ENCODE data around the gene KLHL3.

The KLHL3 gene

DNA sequence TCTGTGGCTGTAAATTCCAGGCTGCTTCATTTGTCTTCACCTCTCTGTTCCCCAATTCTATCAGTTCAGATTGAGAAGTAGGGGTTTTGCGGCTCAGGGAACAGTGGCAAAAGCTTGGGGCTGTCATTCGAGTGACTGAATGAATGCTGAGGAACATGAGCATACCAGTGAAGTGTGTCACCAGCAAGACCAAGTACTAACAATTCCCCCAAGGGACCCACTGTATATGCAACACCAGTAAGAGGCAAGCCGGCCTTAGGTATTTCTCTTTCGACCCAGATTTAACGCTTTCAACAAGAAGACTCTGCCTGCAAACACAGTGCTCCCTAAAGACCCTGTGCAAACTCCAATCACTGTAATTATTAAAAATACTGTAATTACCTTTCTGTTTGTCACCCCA, 25.8 kb downstream of the KLHL3 start:
- Histone ChIP-seq H2AFZ (ENCODE audit: low read length, unreplicated experiment) (no peak overlapping the region), H3K27ac (ENCODE audit: low read depth, low read length) (no peak overlapping the region), H3K36me3 (ENCODE audit: insufficient read depth, low read length) (no peaks in the 10 kb centered on the region), H3K79me2 (ENCODE audit: control insufficient read depth, insufficient read depth, low read length, unreplicated experiment) (no peaks in the 10 kb centered on the region), H3K4me1 (ENCODE audit: control insufficient read depth, insufficient read depth, low read length, unreplicated experiment) (peaks cover 22% of the 10 kb centered on the region), H3K4me3 (ENCODE audit: low read depth, low read length) (no peak overlapping the region), H3K27me3 (ENCODE audit: insufficient read depth, low read length) (no peaks in the 10 kb centered on the region)

DNA sequence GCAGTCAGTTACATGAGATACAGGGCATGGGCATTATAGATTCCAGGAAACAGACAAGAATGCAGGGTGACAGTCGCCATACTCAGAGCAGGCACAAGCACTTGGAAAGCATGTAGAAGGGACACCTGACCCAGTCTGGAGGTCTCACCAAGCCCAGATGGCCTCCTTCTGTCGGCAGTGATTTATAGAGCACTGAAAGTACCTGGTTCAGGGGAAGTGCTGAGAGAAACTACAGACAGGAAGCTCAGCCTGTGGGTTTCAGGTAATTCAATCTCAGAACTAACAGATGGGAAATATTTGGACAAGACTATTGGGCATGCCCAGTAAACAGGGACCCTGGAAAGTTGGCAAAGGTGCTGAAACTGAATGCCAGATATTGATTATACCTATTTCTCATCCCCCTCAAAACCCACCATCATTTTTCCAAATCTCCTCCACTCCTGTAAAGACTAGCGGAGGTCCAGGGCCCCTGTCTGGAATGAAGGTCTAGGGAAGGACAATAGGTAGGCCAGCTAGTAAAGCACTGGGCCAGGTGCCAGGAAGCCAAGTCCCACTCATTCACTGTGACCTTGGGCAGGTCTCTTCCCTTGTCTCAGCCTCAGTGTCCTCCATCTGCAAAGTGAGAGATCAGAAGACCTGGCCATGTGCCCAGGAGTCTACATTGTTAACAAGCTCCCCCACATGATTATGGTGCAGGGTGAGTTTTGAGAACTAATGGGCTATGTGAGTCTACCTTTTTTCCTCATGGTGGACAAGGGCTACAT, 26.9 kb downstream of the KLHL3 start:
- Histone ChIP-seq H3K27me3 (ENCODE audit: insufficient read depth, low read length) (no peaks in the 10 kb centered on the region), H2AFZ (ENCODE audit: low read length, unreplicated experiment) (no peak overlapping the region), H3K4me1 (ENCODE audit: control insufficient read depth, insufficient read depth, low read length, unreplicated experiment) (peaks cover 22% of the 10 kb centered on the region), H3K27ac (ENCODE audit: low read depth, low read length) (no peak overlapping the region), H3K4me3 (ENCODE audit: low read depth, low read length) (no peak overlapping the region), H3K36me3 (ENCODE audit: insufficient read depth, low read length) (no peaks in the 10 kb centered on the region), H3K79me2 (ENCODE audit: control insufficient read depth, insufficient read depth, low read length, unreplicated experiment) (no peaks in the 10 kb centered on the region)

DNA sequence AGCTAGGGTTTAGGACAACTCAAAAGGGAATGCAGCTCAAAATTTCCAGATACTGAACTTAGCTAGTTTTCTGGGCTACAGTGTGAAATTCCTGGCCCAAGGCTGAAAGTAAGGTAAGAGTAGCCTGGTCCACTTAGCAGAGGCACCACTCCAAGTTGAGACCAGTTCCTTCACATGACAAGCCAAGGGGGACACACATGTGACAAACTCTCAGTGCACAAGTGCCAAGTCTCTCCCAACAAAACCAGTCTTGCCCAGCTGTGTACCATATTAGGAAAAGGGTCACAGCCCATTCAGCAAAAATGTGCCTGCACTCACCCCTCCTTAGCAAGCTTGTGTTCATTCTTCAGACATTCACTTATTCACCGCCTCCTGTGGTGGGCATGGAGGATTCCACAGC, 27.8 kb downstream of the KLHL3 start:
- no peaks in the 10 kb centered on the region for H3K79me2 ChIP-seq (ENCODE audit: control insufficient read depth, insufficient read depth, low read length, unreplicated experiment)
- H3K36me3 ChIP-seq (ENCODE audit: insufficient read depth, low read length) = no peaks in the 10 kb centered on the region
- H3K27me3 ChIP-seq (ENCODE audit: insufficient read depth, low read length) = no peaks in the 10 kb centered on the region
- H3K27ac ChIP-seq (ENCODE audit: low read depth, low read length) = no peak overlapping the region
- no peak overlapping the region for H3K4me3 ChIP-seq (ENCODE audit: low read depth, low read length)
- H2AFZ ChIP-seq (ENCODE audit: low read length, unreplicated experiment) = no peak overlapping the region
- peaks cover 22% of the 10 kb centered on the region for H3K4me1 ChIP-seq (ENCODE audit: control insufficient read depth, insufficient read depth, low read length, unreplicated experiment)

DNA sequence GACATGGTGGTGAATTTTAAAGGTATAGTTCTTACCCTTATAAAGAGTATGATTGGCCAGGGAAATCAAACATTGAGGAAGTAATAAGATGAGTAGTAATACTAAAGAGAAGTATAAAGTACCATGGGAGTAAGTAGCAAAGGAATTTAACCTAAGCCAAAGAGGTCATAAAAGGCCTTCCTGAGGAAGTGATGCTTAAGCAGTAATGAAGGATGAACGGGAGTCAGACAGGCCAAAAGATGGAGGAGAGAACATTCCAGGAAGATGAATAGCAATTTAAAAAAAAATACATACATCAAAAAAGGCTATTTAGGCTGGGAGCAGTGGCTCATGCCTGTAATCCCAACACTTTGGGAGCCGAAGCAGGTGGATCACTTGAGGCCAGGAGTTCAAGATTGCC, 29.0 kb downstream of the KLHL3 start:
- Histone ChIP-seq H3K27ac (ENCODE audit: low read depth, low read length) (no peak overlapping the region), H3K4me1 (ENCODE audit: control insufficient read depth, insufficient read depth, low read length, unreplicated experiment) (peaks cover 22% of the 10 kb centered on the region), H2AFZ (ENCODE audit: low read length, unreplicated experiment) (no peak overlapping the region), H3K36me3 (ENCODE audit: insufficient read depth, low read length) (no peaks in the 10 kb centered on the region), H3K4me3 (ENCODE audit: low read depth, low read length) (no peak overlapping the region), H3K79me2 (ENCODE audit: control insufficient read depth, insufficient read depth, low read length, unreplicated experiment) (no peaks in the 10 kb centered on the region), H3K27me3 (ENCODE audit: insufficient read depth, low read length) (no peaks in the 10 kb centered on the region)

DNA sequence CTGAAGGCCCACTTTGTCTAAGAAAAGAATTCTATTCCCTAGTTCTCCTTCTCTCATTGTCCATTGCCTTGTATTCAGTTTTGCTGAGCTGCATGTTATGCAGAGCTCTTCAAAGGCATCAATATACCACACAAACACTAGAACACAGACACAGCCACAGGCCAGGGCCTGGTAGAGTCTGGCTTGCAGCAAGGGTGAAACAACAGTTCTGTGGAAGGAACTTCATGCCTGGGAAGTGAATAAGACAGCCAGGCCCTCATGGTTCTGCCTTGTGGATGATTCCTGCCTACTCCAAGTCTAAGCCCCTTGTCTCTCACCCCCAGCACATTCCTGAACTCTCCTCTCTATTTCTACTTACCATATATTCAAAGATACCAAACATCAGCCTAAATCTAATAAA, 30.8 kb downstream of the KLHL3 start:
- Histone ChIP-seq H3K79me2 (ENCODE audit: control insufficient read depth, insufficient read depth, low read length, unreplicated experiment) (no peaks in the 10 kb centered on the region), H2AFZ (ENCODE audit: low read length, unreplicated experiment) (no peak overlapping the region), H3K27me3 (ENCODE audit: insufficient read depth, low read length) (no peaks in the 10 kb centered on the region), H3K36me3 (ENCODE audit: insufficient read depth, low read length) (no peaks in the 10 kb centered on the region), H3K4me1 (ENCODE audit: control insufficient read depth, insufficient read depth, low read length, unreplicated experiment) (peaks cover 14% of the 10 kb centered on the region), H3K27ac (ENCODE audit: low read depth, low read length) (no peak overlapping the region), H3K4me3 (ENCODE audit: low read depth, low read length) (no peak overlapping the region)

DNA sequence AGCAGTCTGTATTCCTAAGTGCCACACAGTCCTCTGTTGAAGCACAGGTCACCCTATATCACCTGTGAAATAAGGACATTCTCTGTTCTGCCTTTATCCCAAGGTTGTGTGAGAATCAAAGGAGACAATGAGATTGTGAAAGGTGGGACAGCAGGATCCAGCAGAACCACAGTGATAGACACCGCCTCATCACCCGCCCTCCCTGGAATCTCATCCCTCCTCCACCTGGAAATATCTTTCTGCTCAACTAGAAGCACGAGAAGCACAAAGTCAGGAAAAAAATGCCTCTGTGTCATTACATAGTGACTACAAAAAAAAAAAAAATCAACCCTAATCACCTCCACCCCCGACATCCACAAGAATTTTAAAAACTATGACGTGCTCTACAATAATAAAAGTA, 32.3 kb downstream of the KLHL3 start:
- H3K36me3 ChIP-seq (ENCODE audit: insufficient read depth, low read length) = no peaks in the 10 kb centered on the region
- no peaks in the 10 kb centered on the region for H3K79me2 ChIP-seq (ENCODE audit: control insufficient read depth, insufficient read depth, low read length, unreplicated experiment)
- H3K27ac ChIP-seq (ENCODE audit: low read depth, low read length) = no peak overlapping the region
- no peak overlapping the region for H3K4me3 ChIP-seq (ENCODE audit: low read depth, low read length)
- no peaks in the 10 kb centered on the region for H3K27me3 ChIP-seq (ENCODE audit: insufficient read depth, low read length)
- no peak overlapping the region for H2AFZ ChIP-seq (ENCODE audit: low read length, unreplicated experiment)
- H3K4me1 ChIP-seq (ENCODE audit: control insufficient read depth, insufficient read depth, low read length, unreplicated experiment) = peaks cover 5% of the 10 kb centered on the region

DNA sequence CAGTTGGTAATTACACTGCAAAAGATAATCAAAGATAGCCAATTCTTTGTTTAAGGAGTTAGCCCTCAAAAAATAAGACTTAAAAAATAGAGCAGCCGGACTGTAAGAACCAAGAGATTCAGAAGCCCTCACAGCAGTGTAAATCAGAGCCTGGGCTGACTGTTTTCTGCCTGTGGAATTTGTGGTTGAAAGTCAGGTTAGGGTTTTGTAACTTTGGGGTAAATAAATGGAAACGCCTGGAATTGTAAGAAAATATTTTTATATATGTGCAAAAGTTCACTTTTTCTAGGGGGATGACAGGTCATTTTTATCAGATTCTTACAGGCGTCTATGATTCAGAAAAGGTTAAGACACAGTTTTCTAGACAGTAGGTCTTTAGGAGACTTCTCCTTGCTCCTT, 35.6 kb downstream of the KLHL3 start:
- H3K4me1 ChIP-seq (ENCODE audit: control insufficient read depth, insufficient read depth, low read length, unreplicated experiment) = peaks cover 8% of the 10 kb centered on the region
- no peaks in the 10 kb centered on the region for H3K79me2 ChIP-seq (ENCODE audit: control insufficient read depth, insufficient read depth, low read length, unreplicated experiment)
- no peak overlapping the region for H2AFZ ChIP-seq (ENCODE audit: low read length, unreplicated experiment)
- no peaks in the 10 kb centered on the region for H3K27me3 ChIP-seq (ENCODE audit: insufficient read depth, low read length)
- H3K27ac ChIP-seq (ENCODE audit: low read depth, low read length) = no peak overlapping the region
- no peaks in the 10 kb centered on the region for H3K36me3 ChIP-seq (ENCODE audit: insufficient read depth, low read length)
- H3K4me3 ChIP-seq (ENCODE audit: low read depth, low read length) = no peak overlapping the region

DNA sequence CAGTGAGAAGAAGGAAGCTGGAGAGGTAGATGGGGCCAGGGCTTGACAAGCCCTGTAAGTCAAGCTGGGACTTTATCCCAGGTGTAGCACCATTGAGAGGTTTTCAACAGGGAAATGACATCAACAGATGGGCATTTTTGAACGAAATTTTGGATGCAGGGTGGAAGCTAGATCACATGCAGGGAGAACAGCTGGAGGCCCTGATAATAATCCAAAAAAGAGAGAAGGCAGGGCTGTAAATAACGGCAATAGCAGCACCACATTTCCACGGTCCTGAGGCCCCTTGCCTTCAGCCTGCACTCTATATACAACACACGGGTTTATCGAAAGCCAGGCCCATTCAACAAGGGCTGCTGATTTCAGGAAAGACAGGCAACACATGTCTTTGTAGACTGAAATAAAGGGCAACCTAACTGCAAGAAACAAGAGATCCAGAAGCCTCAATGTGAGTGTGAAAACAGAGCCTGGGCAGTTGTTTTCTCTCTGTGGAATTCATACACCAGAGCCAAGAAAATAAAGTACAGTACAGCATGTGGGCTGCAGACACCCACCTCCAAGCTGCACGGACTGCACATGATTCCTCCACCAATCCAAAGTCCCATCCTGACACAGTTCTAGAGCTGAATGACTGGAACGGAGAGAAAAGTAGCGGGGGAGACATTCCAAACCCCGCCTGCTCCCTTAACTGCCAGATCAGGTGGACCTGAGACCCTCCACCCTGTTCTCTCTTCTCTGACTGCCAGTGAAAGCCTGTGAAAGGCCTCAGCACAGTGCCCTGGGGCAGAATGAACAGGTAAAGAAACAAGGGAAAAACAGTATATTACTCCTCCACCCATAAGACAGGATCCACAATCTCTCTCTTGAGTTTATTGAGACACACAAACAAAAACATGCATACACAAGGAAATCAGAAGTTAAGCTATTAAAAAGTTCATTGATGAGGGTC, 36.3 kb downstream of the KLHL3 start:
- H3K27me3 ChIP-seq (ENCODE audit: insufficient read depth, low read length) = no peaks in the 10 kb centered on the region
- no peaks in the 10 kb centered on the region for H3K36me3 ChIP-seq (ENCODE audit: insufficient read depth, low read length)
- no peak overlapping the region for H2AFZ ChIP-seq (ENCODE audit: low read length, unreplicated experiment)
- H3K4me1 ChIP-seq (ENCODE audit: control insufficient read depth, insufficient read depth, low read length, unreplicated experiment) = peaks cover 8% of the 10 kb centered on the region
- H3K4me3 ChIP-seq (ENCODE audit: low read depth, low read length) = no peak overlapping the region
- no peaks in the 10 kb centered on the region for H3K79me2 ChIP-seq (ENCODE audit: control insufficient read depth, insufficient read depth, low read length, unreplicated experiment)
- no peak overlapping the region for H3K27ac ChIP-seq (ENCODE audit: low read depth, low read length)

DNA sequence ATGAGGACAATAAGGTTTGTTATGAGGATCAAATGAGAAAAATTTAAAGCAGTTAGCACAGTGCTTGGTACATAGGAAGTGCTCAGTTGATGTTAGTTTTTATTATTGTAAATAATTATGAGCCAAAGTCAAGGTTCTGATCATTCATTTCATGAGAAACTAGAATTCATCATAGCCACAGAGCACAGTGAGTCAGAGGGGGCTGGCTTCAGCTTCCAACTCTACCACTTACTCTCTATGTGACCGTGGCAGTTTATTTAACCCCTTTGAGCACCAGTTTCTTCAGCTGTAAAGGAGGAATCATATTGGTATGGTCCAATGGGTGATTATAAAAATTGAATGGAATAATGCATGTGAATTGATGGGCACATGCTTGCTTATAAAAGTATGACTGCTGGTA, 39.4 kb downstream of the KLHL3 start:
- no peak overlapping the region for H2AFZ ChIP-seq (ENCODE audit: low read length, unreplicated experiment)
- peaks cover 8% of the 10 kb centered on the region for H3K4me1 ChIP-seq (ENCODE audit: control insufficient read depth, insufficient read depth, low read length, unreplicated experiment)
- H3K27ac ChIP-seq (ENCODE audit: low read depth, low read length) = no peak overlapping the region
- H3K4me3 ChIP-seq (ENCODE audit: low read depth, low read length) = no peak overlapping the region
- no peaks in the 10 kb centered on the region for H3K27me3 ChIP-seq (ENCODE audit: insufficient read depth, low read length)
- H3K79me2 ChIP-seq (ENCODE audit: control insufficient read depth, insufficient read depth, low read length, unreplicated experiment) = no peaks in the 10 kb centered on the region
- H3K36me3 ChIP-seq (ENCODE audit: insufficient read depth, low read length) = no peaks in the 10 kb centered on the region

DNA sequence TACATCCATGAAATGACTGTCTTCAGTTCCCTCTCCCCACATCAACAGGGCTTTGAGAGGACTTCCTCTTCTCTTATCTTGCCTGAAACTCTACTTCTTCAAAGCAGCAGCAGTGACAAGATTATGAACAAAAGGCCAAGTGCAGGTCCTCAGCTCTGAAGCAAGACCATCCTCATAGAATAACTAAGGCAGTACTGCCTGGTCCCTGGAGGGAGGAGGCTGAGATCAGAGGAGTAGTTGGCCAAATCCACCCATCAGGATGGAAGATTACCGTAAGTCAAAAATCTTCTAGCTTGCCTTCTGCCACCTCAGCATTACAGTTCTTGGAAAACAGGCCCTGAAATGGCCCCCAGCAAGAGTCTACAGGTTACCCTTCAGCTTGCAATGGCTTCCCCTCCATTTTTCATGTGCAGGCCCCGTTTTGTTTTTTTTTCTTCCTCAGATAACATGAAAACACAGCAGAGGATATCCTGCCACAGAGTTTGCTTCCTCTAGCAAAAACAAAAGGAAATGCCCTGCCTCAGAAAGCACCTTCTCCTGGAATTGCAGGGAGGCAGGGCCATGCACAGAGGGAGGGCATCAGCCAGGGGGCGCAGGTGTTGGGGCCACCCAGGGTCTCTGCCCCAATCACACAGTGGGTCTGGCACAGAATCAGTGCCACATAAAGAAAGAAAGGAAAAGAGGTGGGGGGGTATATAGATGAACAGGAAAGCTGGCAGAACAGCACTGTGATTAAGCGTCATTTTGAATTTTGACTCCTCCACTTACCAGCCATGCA, 40.0 kb downstream of the KLHL3 start:
- no peak overlapping the region for H2AFZ ChIP-seq (ENCODE audit: low read length, unreplicated experiment)
- H3K27me3 ChIP-seq (ENCODE audit: insufficient read depth, low read length) = no peaks in the 10 kb centered on the region
- peaks cover 8% of the 10 kb centered on the region for H3K4me1 ChIP-seq (ENCODE audit: control insufficient read depth, insufficient read depth, low read length, unreplicated experiment)
- no peak overlapping the region for H3K4me3 ChIP-seq (ENCODE audit: low read depth, low read length)
- H3K27ac ChIP-seq (ENCODE audit: low read depth, low read length) = no peak overlapping the region
- no peaks in the 10 kb centered on the region for H3K36me3 ChIP-seq (ENCODE audit: insufficient read depth, low read length)
- no peaks in the 10 kb centered on the region for H3K79me2 ChIP-seq (ENCODE audit: control insufficient read depth, insufficient read depth, low read length, unreplicated experiment)

Measured in ACC112 (cell line).